H1 (cell line): ENCODE data around the gene SHISA7. TPM values are rescaled to one million over a fixed set of nuclear protein-coding genes. Genes with fewer than 3 reads are reported as not detected.

Source experiments
- CHD2 ChIP-seq: IDR thresholded peaks from 2 replicates; pipeline ENCODE4 v1.6.1; 2012; ENCODE audit warnings: low read length, improper control_type of control experiment
- CREB1 ChIP-seq: IDR thresholded peaks from 2 replicates; pipeline ENCODE4 v1.6.1; 2012; ENCODE audit warnings: inconsistent platforms
- KDM4A ChIP-seq: IDR thresholded peaks from one replicate; pipeline ENCODE4 v1.7.1; 2012; ENCODE audit warnings: low read depth, mild to moderate bottlenecking, moderate library complexity, low read length, inconsistent platforms; ENCODE audit not compliant: severe bottlenecking
- POLR2AphosphoS5 ChIP-seq: IDR thresholded peaks from 2 replicates; pipeline ENCODE4 v1.6.1; 2011; ENCODE audit warnings: low read depth, low read length
- polyA plus RNA-seq, 7 experiments: library from polyadenylated mRNA; depleted of rRNA in 3 of 7; stranded (reverse) in 5 of 7; unstranded in 2 of 7; fragments of >200 nt in 5 of 7; fragments of 200-250 nt in 2 of 7; gene quantifications; 1 replicate in 5 of 7; 2 replicates in 1 of 7; 4 replicates in 1 of 7; pipeline versions ENCODE4 v1.2.1 to v1.2.3, GENCODE V29; 2011 to 2013; ENCODE audit warnings: missing spikeins in 2 of 7, mixed read lengths in 2 of 7
- total RNA-seq: library from RNA; stranded (reverse); fragmentation: NEBNext Ultra II Directional; extraction: Animal tissue kit (Norgen Biotek cat#: 25700); gene quantifications from 2 replicates; pipeline ENCODE4 v1.2.1, GENCODE V29; 2021
- TF ChIP-seq, protein P1 (sequence below): fragments of 300-600 bp; sonication (generic); IDR thresholded peaks from 2 replicates; pipeline ENCODE4 v1.7.1; 2012; ENCODE audit warnings: low read length, moderate library complexity, mild to moderate bottlenecking, inconsistent platforms; ENCODE audit not compliant: insufficient replicate concordance
- TF ChIP-seq, protein P2 (sequence below): IDR thresholded peaks from 2 replicates; pipeline ENCODE4 v1.6.1; 2012; ENCODE audit warnings: inconsistent platforms

SHISA7 gene
- total and polyA plus RNA-seq, 2 of the 8 experiments (the other 6 are each of a cell fraction or from before 2014, with no cell fraction given): 0.76 to 1.0 TPM

DNA sequence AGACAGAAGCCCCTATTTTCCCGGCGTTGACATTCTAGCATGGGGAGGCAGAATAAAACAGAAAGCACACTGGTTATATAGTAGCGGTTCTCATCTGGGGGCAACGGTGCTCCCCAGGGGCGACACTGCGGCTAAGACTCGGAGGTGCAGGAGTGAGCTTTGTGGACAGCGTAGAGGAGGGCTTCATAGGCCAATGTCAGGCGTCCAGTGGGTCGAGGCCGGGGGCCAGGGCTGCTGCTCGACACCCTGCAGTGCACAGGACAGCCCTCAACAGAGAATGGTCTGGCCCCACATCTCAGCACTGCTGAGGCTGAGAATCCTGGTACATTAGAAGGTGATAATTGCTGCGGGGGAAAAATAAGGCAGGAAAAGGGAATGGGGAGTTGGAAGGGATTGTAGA is 34.8 kb upstream of the SHISA7 start (continued):
- TF ChIP-seq, protein P1, sequence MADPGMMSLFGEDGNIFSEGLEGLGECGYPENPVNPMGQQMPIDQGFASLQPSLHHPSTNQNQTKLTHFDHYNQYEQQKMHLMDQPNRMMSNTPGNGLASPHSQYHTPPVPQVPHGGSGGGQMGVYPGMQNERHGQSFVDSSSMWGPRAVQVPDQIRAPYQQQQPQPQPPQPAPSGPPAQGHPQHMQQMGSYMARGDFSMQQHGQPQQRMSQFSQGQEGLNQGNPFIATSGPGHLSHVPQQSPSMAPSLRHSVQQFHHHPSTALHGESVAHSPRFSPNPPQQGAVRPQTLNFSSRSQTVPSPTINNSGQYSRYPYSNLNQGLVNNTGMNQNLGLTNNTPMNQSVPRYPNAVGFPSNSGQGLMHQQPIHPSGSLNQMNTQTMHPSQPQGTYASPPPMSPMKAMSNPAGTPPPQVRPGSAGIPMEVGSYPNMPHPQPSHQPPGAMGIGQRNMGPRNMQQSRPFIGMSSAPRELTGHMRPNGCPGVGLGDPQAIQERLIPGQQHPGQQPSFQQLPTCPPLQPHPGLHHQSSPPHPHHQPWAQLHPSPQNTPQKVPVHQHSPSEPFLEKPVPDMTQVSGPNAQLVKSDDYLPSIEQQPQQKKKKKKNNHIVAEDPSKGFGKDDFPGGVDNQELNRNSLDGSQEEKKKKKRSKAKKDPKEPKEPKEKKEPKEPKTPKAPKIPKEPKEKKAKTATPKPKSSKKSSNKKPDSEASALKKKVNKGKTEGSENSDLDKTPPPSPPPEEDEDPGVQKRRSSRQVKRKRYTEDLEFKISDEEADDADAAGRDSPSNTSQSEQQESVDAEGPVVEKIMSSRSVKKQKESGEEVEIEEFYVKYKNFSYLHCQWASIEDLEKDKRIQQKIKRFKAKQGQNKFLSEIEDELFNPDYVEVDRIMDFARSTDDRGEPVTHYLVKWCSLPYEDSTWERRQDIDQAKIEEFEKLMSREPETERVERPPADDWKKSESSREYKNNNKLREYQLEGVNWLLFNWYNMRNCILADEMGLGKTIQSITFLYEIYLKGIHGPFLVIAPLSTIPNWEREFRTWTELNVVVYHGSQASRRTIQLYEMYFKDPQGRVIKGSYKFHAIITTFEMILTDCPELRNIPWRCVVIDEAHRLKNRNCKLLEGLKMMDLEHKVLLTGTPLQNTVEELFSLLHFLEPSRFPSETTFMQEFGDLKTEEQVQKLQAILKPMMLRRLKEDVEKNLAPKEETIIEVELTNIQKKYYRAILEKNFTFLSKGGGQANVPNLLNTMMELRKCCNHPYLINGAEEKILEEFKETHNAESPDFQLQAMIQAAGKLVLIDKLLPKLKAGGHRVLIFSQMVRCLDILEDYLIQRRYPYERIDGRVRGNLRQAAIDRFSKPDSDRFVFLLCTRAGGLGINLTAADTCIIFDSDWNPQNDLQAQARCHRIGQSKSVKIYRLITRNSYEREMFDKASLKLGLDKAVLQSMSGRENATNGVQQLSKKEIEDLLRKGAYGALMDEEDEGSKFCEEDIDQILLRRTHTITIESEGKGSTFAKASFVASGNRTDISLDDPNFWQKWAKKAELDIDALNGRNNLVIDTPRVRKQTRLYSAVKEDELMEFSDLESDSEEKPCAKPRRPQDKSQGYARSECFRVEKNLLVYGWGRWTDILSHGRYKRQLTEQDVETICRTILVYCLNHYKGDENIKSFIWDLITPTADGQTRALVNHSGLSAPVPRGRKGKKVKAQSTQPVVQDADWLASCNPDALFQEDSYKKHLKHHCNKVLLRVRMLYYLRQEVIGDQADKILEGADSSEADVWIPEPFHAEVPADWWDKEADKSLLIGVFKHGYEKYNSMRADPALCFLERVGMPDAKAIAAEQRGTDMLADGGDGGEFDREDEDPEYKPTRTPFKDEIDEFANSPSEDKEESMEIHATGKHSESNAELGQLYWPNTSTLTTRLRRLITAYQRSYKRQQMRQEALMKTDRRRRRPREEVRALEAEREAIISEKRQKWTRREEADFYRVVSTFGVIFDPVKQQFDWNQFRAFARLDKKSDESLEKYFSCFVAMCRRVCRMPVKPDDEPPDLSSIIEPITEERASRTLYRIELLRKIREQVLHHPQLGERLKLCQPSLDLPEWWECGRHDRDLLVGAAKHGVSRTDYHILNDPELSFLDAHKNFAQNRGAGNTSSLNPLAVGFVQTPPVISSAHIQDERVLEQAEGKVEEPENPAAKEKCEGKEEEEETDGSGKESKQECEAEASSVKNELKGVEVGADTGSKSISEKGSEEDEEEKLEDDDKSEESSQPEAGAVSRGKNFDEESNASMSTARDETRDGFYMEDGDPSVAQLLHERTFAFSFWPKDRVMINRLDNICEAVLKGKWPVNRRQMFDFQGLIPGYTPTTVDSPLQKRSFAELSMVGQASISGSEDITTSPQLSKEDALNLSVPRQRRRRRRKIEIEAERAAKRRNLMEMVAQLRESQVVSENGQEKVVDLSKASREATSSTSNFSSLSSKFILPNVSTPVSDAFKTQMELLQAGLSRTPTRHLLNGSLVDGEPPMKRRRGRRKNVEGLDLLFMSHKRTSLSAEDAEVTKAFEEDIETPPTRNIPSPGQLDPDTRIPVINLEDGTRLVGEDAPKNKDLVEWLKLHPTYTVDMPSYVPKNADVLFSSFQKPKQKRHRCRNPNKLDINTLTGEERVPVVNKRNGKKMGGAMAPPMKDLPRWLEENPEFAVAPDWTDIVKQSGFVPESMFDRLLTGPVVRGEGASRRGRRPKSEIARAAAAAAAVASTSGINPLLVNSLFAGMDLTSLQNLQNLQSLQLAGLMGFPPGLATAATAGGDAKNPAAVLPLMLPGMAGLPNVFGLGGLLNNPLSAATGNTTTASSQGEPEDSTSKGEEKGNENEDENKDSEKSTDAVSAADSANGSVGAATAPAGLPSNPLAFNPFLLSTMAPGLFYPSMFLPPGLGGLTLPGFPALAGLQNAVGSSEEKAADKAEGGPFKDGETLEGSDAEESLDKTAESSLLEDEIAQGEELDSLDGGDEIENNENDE: no peak
- TF ChIP-seq KDM4A: no peak
- no peak for TF ChIP-seq POLR2AphosphoS5
- TF ChIP-seq, protein P2, sequence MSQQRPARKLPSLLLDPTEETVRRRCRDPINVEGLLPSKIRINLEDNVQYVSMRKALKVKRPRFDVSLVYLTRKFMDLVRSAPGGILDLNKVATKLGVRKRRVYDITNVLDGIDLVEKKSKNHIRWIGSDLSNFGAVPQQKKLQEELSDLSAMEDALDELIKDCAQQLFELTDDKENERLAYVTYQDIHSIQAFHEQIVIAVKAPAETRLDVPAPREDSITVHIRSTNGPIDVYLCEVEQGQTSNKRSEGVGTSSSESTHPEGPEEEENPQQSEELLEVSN: no peak
- TF ChIP-seq CREB1: no peak
- TF ChIP-seq CHD2: no peak
- TF ChIP-seq, all 59 proteins: peak for 0
